T47D (cell line): ENCODE measurements around the gene ARMC12.
"Not testable (repeated sequence)": the region's sequence is repeated elsewhere in the genome, so short reads cannot be mapped to it uniquely, and the experiment has no call there.

Experiments used
- DNase-seq, 2 experiments: peaks; one replicate each; pipeline versions ENCODE4 v3.0.0 to v3.0.0-alpha.2; 2011 to 2012; ENCODE audit warnings: low read depth in 1 of 2, low spot score in 1 of 2
- JUND ChIP-seq: IDR thresholded peaks from 2 replicates; pipeline ENCODE4 v1.6.1; 2012; ENCODE audit warnings: low read depth
- in situ Hi-C: cut with HindIII; loops from 2 replicates; pipeline ENCODE4 v1.10.0; 2016; ENCODE audit warnings: low sequenced_read_pairs, low pct_unique_long_range_greater_than_20kb

ARMC12 gene, protein sequence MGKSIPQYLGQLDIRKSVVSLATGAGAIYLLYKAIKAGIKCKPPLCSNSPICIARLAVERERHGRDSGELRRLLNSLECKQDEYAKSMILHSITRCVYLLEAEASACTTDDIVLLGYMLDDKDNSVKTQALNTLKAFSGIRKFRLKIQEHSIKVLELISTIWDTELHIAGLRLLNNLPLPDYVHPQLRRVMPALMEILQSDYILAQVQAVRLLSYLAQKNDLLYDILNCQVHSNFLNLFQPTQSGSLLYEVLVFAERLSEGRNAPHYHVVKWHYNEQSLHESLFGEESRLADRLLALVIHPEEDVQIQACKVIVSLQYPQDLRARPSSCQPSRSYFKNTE

DNA sequence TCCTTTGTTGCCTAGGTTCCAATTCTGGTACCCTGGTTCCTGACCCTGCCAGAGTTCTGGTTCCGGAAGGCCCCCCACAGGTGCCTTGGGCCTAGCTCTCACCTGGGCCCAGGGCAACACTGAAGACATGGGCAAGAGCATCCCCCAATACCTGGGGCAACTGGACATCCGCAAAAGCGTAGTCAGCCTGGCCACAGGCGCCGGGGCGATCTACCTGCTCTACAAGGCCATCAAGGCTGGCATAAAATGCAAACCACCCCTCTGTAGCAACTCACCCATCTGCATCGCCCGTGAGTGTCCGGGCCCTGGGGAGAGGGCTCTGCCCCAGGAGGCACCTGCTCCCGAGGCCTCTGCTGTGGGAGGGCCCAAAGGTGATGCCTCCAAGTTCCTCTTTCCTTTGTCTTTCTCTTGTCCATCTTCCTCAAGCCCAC lies at the start of gene ARMC12:
ARMC12 (plus strand) TSS at position 51 of the 431 bp plus-strand sequence; CDS start at position 128, 77 bp downstream.
- in situ Hi-C loops, result no loop called here
- DNase-seq, result no peak
- TF ChIP-seq JUND, result no peak

DNA sequence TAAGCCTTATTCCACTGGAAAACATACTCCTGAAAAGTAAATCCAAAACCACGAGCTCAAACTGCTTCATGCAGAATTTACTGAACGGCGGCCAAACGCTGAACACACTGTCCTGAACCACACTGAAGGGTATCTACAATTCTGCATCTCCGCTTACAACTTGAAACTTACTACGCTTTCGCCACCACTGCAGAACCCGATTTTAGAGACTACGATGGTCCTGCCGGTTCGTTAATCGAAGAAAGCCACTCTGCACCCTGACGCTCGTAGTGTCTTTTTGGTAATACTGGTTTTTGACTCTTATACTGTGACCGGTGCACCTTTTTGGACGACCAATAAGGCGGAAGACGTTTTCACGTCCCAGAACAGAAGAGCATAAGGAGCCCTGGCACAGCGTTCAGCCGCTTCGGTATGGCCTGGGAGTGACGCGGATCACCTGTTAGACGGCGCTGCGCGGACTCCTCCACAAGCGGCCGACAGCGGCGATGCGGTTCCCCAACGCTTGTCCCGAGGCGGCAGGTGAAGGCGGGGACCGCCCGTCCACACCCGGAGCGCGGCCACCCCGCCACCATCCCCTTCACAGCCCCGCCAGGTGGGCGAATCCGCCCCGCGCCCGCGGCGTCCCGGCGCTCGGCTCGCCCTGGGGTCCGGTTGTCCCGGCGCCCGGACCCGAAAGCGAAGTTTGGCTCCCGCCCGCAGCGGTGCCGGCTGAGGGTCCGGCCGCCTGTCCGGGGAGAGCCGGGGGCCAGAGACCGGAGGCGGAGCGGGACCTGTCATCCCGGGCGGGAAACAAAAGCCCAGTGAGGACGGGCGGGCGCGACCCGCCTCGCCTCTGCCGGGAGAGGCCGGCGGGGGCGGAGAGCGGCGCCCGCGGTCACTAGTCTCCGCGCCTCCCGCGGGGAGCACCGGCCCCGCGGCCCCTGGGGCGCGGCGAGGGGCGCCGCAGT lies 48.9 kb upstream of the ARMC12 start:
- peak; percentile 16 to 79 for DNase-seq
- in situ Hi-C loops, result no loop called here
- TF ChIP-seq JUND, result no peak

DNA sequence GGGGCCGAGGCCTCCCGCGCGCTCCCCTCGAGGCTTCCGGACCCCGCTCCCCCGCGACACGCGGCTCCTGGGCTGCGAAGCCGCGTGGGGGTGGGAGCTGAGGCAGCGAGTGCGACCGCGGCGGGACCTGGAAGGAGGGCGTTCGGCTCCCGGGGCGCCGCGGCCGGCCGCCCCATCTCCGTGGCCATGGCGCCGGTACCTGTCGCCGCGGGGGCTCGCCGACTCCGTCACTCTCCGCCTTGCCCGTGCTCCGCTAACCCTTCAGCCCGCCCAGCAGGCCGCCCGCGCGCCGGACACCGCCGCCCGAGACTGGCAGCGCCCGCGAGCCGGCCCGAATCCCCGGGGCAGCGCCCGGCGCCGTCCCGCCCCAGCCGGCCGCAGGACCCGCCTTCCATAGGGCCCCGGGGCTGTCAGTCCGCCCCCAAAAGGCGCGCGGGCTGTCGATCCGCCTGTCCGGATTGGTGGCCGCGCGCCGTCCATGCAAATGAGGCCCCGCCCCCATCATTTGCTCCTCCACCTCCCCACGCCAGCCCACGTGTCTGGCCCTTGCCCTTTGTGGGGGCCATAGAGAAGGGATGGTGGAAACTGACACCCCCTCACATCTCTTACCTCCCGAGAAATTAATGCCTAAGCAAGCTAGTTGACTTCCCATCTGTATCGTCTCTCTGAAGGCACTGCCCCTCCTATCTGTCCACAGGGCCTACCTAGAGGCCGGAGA lies 48.1 kb upstream of the ARMC12 start, which contains the start of gene FKBP5:
FKBP5 (minus strand) TSS at position 311 of the 718 bp plus-strand sequence. CDS start 46,091 bp downstream, outside the sequence.
- in situ Hi-C loops, result no loop called here
- no peak for TF ChIP-seq JUND
- peak; percentile 74 to 96 for DNase-seq

DNA sequence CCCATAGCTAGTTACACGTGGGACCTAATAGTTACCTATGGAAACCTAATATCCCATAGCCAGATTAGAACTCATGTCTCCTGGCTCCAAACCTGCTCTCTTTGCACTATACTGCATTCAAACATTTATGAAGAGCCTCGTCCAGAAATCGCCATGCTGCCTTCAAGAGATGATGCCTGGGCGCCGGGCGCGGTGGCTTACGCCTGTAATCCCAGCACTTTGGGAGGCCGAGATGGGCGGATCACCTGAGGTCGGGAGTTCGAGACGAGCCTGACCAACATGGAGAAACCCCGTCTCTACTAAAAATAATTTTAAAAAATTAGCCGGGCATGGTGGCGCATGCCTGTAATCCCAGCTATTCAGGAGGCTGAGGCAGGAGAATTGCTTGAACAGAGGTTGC lies 46.8 kb upstream of the ARMC12 start:
- DNase-seq, in situ Hi-C loops: not testable (repeated sequence)

DNA sequence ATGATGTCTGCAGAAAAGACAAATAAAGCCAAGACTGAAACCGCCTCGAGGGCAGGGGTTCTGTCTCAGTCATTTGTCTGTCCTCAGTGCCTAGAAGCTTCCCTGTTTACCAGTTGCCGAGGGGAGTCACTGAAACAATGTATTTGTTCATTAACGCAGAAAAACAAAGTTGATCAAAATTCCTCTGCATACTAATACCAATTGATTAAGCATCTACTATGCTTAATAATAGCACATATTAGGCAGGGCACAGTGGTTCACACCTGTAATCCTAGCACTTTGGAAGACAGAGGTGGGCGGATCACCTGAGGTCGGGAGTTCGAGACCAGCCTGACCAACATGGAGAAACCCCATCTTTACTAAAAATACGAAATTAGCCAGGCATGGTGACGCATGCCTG lies 46.3 kb upstream of the ARMC12 start:
- in situ Hi-C loops, result no loop called here
- no peak for TF ChIP-seq JUND
- DNase-seq, result no peak

DNA sequence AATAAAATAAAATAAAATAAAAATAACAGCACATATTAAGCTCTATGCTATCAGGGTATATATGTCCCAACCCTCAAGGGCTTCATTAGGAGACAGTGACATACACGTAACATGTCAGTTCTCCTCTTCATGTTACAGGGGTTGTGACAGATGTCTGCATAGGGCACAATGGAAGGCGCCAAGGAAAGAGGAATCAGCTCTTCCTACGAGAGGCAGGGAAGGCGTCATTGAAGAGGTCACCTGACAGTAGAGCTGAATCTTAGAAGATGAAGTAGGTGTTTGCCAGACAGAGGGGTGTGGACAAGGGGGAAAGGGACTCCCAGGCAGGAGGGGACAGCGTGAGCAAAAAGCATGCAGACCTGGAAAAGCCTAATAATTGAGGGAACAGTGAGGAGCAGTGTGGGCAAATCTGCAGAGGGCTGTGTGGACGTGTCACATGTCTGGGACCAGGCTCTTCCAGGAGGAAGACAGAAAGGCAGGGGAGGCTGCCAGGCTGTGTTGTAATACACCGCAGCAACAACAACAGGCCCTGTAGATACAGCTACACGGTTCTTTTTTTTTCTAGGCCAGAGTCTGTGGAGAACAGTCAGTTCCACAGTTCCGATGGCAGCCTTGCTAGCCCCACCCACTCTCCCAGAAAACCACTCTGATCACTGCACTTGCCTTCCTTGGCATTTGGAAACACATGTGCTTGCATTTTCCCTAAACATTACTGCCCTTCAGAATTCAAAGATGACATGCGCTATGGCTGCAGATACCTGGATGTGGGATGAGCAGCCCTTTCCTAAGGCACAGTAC lies 45.6 kb upstream of the ARMC12 start:
- TF ChIP-seq JUND, result no peak
- in situ Hi-C loops, result no loop called here
- DNase-seq, result no peak

DNA sequence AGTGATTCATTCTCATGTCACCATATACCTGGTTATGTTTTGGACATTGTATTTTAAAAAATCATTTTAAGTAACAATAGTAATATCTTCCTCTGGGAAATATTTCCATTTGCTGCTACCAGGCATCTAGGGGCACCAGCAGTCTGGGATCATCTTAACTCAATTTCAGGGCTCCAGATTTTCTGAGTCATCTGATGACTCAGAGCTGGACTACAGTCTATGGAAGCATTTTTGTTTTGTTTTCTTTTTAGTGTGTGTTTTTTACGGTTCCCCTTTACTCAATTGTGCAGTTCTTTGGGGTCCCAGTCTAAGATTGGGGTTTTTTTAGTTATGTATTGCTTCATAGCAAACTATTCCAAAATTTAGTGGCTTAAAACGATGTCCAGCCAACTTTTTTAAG lies 42.4 kb upstream of the ARMC12 start:
- TF ChIP-seq JUND, result no peak
- DNase-seq, result no peak
- in situ Hi-C loops, result no loop called here

DNA sequence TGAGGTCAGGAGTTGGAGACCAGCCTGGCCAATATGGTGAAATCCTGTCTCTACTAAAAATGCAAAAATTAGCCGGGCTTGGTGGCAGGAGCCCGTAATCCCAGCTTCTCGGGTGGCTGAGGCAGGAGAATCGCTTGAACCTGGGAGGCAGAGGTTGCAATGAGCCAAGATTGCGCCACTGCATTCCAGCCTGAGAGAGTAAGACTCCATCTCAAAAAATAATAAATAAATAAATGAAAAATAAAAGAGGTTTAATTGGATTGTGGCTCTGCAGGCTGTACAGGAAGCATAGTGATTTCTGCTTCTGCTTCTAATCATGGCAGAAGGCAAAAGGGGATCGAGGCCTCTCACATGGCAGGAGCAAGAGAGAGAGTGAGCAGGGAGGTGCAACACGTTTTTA lies 38.4 kb upstream of the ARMC12 start:
- in situ Hi-C loops, DNase-seq: not testable (repeated sequence)

DNA sequence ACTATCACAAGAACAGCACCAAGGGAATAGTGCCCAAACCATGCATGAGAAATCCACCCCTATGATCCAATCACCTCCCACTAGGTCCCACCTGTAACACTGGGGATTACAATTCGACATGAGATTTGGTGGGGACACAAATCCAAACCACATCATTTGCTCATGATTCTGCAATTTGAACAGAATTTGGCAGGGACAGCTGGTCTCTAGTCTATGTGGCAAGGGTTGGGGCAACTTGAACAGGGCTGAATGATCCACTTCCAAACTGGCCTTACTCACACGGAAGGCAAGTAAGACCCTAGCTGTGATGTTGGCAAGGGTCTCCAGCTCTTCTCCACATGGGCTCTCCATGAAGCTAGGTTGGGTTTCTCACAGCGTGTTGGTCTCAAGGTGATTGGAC lies 38.0 kb upstream of the ARMC12 start:
- DNase-seq, result no peak
- in situ Hi-C loops, result no loop called here
- no peak for TF ChIP-seq JUND

DNA sequence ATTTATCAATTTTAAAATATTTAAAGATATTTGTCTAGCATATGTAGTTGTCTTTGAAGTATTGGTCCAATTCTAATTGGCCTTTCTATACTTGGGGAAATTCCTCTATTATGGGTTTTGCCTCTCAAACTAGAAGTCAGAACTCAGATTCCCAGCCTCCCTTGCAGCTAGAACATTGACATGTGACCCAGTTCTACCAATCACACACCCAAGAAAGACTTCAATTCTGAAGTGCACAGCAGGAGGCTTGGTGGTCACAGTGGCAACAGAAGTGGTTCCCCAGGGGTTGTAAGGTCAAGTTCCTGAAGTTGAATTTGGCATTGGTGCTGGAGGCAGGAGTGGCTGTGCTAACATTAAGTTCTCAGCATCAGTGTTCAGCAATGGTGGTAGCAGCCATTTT lies 33.3 kb upstream of the ARMC12 start:
- no peak for TF ChIP-seq JUND
- no peak for DNase-seq
- in situ Hi-C loops, result no loop called here

DNA sequence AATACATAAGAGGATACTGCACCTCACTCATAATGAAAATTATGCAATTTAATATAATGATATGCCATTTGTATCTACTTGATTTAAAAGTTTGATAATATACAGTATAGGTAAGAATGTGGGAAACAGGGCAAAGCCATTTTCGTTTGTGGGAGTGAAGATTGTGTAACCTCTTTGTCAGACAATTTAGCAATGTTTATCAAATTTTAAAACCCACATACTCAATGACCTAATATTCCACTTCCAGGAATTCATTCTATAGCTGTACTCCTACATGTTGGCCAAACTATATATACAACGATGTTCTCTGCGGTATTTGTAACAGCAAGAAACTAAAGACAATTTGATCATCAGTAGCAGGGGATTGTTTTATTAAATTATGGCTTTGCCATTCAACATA lies 30.4 kb upstream of the ARMC12 start:
- in situ Hi-C loops, result no loop called here
- no peak for TF ChIP-seq JUND
- no peak for DNase-seq
